Endothelial cell of umbilical vein (primary cell): ENCODE measurements around the gene SLC24A3. TPM values are rescaled to one million over a fixed set of nuclear protein-coding genes. Genes with fewer than 3 reads are reported as not detected.

Experiments
- BruUV-seq: library from RNA; stranded (reverse); fragments of 400-500 nt; replicated peaks from 2 replicates; lab custom pipeline; 2021; lab: Mats Ljungman, UMichigan
- CTCF ChIA-PET: fragments of 300-600, 350-600 bp; sonication (Branson Sonifier 250); formaldehyde crosslinking; loops from one replicate; lab custom pipeline; 2021; ENCODE audit warnings: antibody characterized with exemption, inconsistent platforms; lab: Charles Lee
- POLR2A ChIA-PET: fragments of 300-600, 350-600 bp; sonication (Branson Sonifier 250); formaldehyde crosslinking; loops from one replicate; lab custom pipeline; 2021; ENCODE audit warnings: antibody characterized with exemption, inconsistent platforms; lab: Charles Lee
- DNase-seq: peaks from one replicate; pipeline ENCODE4 v3.0.0-alpha.2; 2011; ENCODE audit warnings: low read depth, low spot score
- FAIRE-seq: peaks from 2 replicates; lab custom pipeline; 2011; peaks lifted over from hg19 to GRCh38; lab: Jason Lieb, UNC
- H2AFZ ChIP-seq: 2 replicates; pipeline ENCODE4 v1.6.0; 2012; ENCODE audit warnings: low read depth, low read length, control low read depth, inconsistent platforms
- H3K27ac ChIP-seq: 2 replicates; pipeline ENCODE4 v1.5.1; 2011; ENCODE audit warnings: low read depth, mild to moderate bottlenecking, control low read depth, low read length, moderate library complexity; ENCODE audit not compliant: insufficient read depth
- H3K27me3 ChIP-seq, 2 experiments: 2 replicates each; pipeline versions ENCODE4 v1.6.0 to v1.6.1; 2011; ENCODE audit warnings: low read length in 2 of 2, mixed read lengths in 1 of 2; ENCODE audit not compliant: control insufficient read depth in 2 of 2, insufficient read depth in 2 of 2
- H3K36me3 ChIP-seq, 2 experiments: 2 replicates in 1 of 2; 3 replicates in 1 of 2; pipeline ENCODE4 v1.5.1; 2011; ENCODE audit warnings: low read length in 2 of 2, mild to moderate bottlenecking in 1 of 2, moderate library complexity in 1 of 2; ENCODE audit not compliant: control insufficient read depth in 2 of 2, insufficient read depth in 2 of 2; ENCODE audit errors: extremely low read depth in 1 of 2
- H3K4me1 ChIP-seq: 3 replicates; pipeline ENCODE4 v1.5.1; 2011; ENCODE audit warnings: mild to moderate bottlenecking, low read length; ENCODE audit not compliant: control insufficient read depth, insufficient read depth; ENCODE audit errors: extremely low read depth
- H3K4me2 ChIP-seq: 2 replicates; pipeline ENCODE4 v1.6.1; 2011; ENCODE audit warnings: low read length, control low read depth, mixed read lengths; ENCODE audit not compliant: insufficient read depth
- H3K4me3 ChIP-seq, 3 experiments: fragments of 200-600 bp in 1 of 3; sonication (generic), shearing (Covaris generic) in 1 of 3; replicated peaks in 1 of 3; 2 replicates each; pipeline ENCODE4 v1.5.1; 2011 to 2016; ENCODE audit warnings: control low read depth in 3 of 3, low read length in 3 of 3, mild to moderate bottlenecking in 2 of 3, inconsistent platforms in 1 of 3, low read depth in 1 of 3, moderate library complexity in 1 of 3; ENCODE audit not compliant: insufficient read depth in 1 of 3
- H3K79me2 ChIP-seq: 2 replicates; pipeline ENCODE4 v1.6.0; 2012; ENCODE audit warnings: low read length, inconsistent platforms; ENCODE audit not compliant: control insufficient read depth, insufficient read depth
- H3K9ac ChIP-seq: replicated peaks from 2 replicates; pipeline ENCODE3; 2011; ENCODE audit warnings: low read length, control low read depth; ENCODE audit not compliant: insufficient read depth; ENCODE audit errors: extremely low read depth
- H3K9me1 ChIP-seq: replicated peaks from 3 replicates; pipeline ENCODE4 v1.6.0; 2011; ENCODE audit warnings: mild to moderate bottlenecking, low read length; ENCODE audit not compliant: control insufficient read depth, insufficient read depth; ENCODE audit errors: extremely low read depth
- H3K9me3 ChIP-seq: replicated peaks from 2 replicates; pipeline ENCODE4 v1.5.1; 2012; ENCODE audit warnings: low read length, inconsistent platforms; ENCODE audit not compliant: control insufficient read depth, insufficient read depth
- H4K20me1 ChIP-seq: replicated peaks from 2 replicates; pipeline ENCODE3; 2011; ENCODE audit warnings: mild to moderate bottlenecking, low read length; ENCODE audit not compliant: control insufficient read depth, insufficient read depth; ENCODE audit errors: extremely low read depth
- EZH2 ChIP-seq: IDR thresholded peaks from 2 replicates; pipeline ENCODE4 v1.6.1; 2012; ENCODE audit warnings: borderline replicate concordance, low read depth, mild to moderate bottlenecking, moderate library complexity, low read length, inconsistent platforms; ENCODE audit not compliant: severe bottlenecking
- FOS ChIP-seq: IDR thresholded peaks from 2 replicates; pipeline ENCODE4 v1.6.1; 2011; ENCODE audit warnings: mild to moderate bottlenecking, low read length, moderate library complexity, borderline replicate concordance; ENCODE audit not compliant: insufficient read depth
- GATA2 ChIP-seq: IDR thresholded peaks from 2 replicates; pipeline ENCODE4 v1.7.0; 2011; ENCODE audit warnings: low read depth, mild to moderate bottlenecking, moderate library complexity, mixed read lengths, low read length; ENCODE audit not compliant: insufficient read length, insufficient read depth
- JUN ChIP-seq: IDR thresholded peaks from 2 replicates; pipeline ENCODE4 v1.6.1; 2011; ENCODE audit warnings: borderline replicate concordance, low read depth; ENCODE audit not compliant: insufficient read length, insufficient read depth
- MYC ChIP-seq: IDR thresholded peaks from one replicate; pipeline ENCODE4 v1.6.1; 2011; ENCODE audit warnings: mild to moderate bottlenecking, low read depth, low read length
- POLR2A ChIP-seq: IDR thresholded peaks from 2 replicates; pipeline ENCODE4 v1.6.1; 2012; ENCODE audit warnings: low read depth, mild to moderate bottlenecking, control low read depth, low read length
- POLR2AphosphoS5 ChIP-seq: IDR thresholded peaks from 2 replicates; pipeline ENCODE4 v1.6.1; 2012; ENCODE audit warnings: low read depth, mild to moderate bottlenecking, control low read depth, low read length, moderate library complexity; ENCODE audit not compliant: insufficient read depth
- dilution Hi-C: fragments of 300-500 bp; cut with MboI; formaldehyde crosslinking; loops from one replicate; pipeline ENCODE4 v1.15.0; 2019; ENCODE audit warnings: low sequenced_read_pairs; ENCODE audit not compliant: extremely low pct_ligation_motif_present
- intact Hi-C: fragments of 100-400 bp; cut with micrococcal nuclease; formaldehyde crosslinking; loops from one replicate; pipeline ENCODE4 v1.10.0; 2022
- polyA plus RNA-seq, 4 experiments: library from polyadenylated mRNA; depleted of rRNA in 3 of 4; stranded (reverse) in 3 of 4; unstranded in 1 of 4; fragments of >200 nt; gene quantifications; 2 replicates each; pipeline versions ENCODE4 v1.2.1 to v1.2.3, GENCODE V29; 2011 to 2012; ENCODE audit warnings: missing spikeins in 1 of 4
- total RNA-seq: library from RNA; stranded (reverse); gene quantifications from 2 replicates; pipeline ENCODE4 v1.2.3, GENCODE V29; 2021
- TF ChIP-seq, protein P1 (sequence below), 2 donors: IDR thresholded peaks; 1 replicate in 1 of 2; 2 replicates in 1 of 2; pipeline ENCODE4 v1.5.1; 2011; ENCODE audit warnings: low read length in 2 of 2, mild to moderate bottlenecking in 2 of 2, moderate library complexity in 2 of 2, control low read depth in 1 of 2, inconsistent platforms in 1 of 2, low read depth in 1 of 2; ENCODE audit not compliant: insufficient read depth in 1 of 2; ENCODE audit errors: extremely low read depth in 1 of 2
- TF ChIP-seq, protein P2 (sequence below): IDR thresholded peaks from 2 replicates; pipeline ENCODE4 v1.6.1; 2011; ENCODE audit not compliant: insufficient read depth, insufficient read length

The SLC24A3 gene
- total and polyA plus RNA-seq, 2 donors (not counting 3 experiments of a cell fraction or from before 2014, with no cell fraction given): not detected

GRCh38 chr20:19486446-19486845 lies 274.0 kb downstream of the SLC24A3 start:
- BruUV-seq: no TSS peak
- Histone ChIP-seq H3K27ac (no peak overlapping the region), H3K79me2 (no peaks in the 10 kb centered on the region), H4K20me1 (no peaks in the 10 kb centered on the region), H3K9me3 (no peaks in the 10 kb centered on the region), H3K36me3 (no peaks in the 10 kb centered on the region), H3K27me3 (no peaks in the 10 kb centered on the region), H2AFZ (no peak overlapping the region), H3K9me1 (no peaks in the 10 kb centered on the region), H3K4me3 (no peak overlapping the region), H3K4me1 (no peaks in the 10 kb centered on the region), H3K9ac (no peak overlapping the region), H3K4me2 (no peak overlapping the region)
- CTCF ChIA-PET: no interaction called here
- DNase-seq: no peak
- POLR2A ChIA-PET: no interaction called here
- FAIRE-seq: no peak
- TF ChIP-seq, protein P1, sequence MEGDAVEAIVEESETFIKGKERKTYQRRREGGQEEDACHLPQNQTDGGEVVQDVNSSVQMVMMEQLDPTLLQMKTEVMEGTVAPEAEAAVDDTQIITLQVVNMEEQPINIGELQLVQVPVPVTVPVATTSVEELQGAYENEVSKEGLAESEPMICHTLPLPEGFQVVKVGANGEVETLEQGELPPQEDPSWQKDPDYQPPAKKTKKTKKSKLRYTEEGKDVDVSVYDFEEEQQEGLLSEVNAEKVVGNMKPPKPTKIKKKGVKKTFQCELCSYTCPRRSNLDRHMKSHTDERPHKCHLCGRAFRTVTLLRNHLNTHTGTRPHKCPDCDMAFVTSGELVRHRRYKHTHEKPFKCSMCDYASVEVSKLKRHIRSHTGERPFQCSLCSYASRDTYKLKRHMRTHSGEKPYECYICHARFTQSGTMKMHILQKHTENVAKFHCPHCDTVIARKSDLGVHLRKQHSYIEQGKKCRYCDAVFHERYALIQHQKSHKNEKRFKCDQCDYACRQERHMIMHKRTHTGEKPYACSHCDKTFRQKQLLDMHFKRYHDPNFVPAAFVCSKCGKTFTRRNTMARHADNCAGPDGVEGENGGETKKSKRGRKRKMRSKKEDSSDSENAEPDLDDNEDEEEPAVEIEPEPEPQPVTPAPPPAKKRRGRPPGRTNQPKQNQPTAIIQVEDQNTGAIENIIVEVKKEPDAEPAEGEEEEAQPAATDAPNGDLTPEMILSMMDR (IDR thresholded peaks at IDR 0.05; ENCODE audit: extremely low read depth in 1 of 2, insufficient read depth in 1 of 2, low read depth in 1 of 2, low read length in 2 of 2): no peak
- TF ChIP-seq JUN: no peak
- TF ChIP-seq GATA2: no peak
- TF ChIP-seq EZH2: no peak
- no peak for TF ChIP-seq MYC
- TF ChIP-seq, protein P2, sequence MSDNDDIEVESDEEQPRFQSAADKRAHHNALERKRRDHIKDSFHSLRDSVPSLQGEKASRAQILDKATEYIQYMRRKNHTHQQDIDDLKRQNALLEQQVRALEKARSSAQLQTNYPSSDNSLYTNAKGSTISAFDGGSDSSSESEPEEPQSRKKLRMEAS: no peak
- TF ChIP-seq POLR2A: no peak
- no peak for TF ChIP-seq FOS
- no peak for TF ChIP-seq POLR2AphosphoS5
- dilution Hi-C loops (no loop called here), intact Hi-C loops (no loop called here)
